ENCODE results near the gene PLBD1.

GRCh38 chr12:14547571-14547970 is 20.1 kb downstream of the PLBD1 start:
- TF ChIP-seq CTCF (IDR thresholded peaks at IDR 0.05 in 8 of 11, conservative IDR thresholded peaks at IDR 0.05 in 3 of 11) = no peak
- no peak for TF ChIP-seq POLR2A (IDR thresholded peaks at IDR 0.05)

Data from spleen (tissue), 7 donors.